HG02943 (cell line): ENCODE measurements around the gene GLDN.
"Not testable (repeated sequence)": the region's sequence is repeated elsewhere in the genome, so short reads cannot be mapped to it uniquely, and the experiment has no call there.

Source experiments
- ATAC-seq: cut with Tn5 transposase; IDR thresholded peaks from one replicate; pipeline ENCODE4 v1.9.1; 2021; ENCODE audit warnings: mild to moderate bottlenecking, low read depth, moderate library complexity; ENCODE audit not compliant: unreplicated experiment

GLDN gene

DNA sequence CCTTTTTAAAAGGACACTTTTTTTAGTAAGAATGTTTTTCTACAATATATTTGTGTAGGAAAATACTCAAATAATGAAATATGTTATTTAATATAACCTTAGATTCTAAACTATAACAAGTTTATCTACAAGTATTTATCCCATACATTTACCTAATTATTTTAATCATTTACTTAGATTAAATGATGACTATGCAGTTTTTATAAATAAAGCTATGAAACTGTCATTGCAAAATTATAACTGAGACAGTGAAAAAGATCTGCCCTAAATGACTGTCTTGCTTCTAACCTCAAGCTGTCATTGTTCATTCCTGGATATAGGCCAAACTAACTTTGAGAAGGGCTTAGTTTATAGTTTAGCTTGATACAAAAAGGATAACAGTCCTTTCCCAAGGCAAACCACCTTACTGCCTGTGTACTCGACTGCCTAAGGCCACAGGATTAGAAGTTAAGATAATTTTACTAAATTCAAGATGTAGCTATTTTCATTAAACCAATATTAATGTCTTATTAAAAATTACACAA lies 84.1 kb downstream of the GLDN start:
- no peak for ATAC-seq

DNA sequence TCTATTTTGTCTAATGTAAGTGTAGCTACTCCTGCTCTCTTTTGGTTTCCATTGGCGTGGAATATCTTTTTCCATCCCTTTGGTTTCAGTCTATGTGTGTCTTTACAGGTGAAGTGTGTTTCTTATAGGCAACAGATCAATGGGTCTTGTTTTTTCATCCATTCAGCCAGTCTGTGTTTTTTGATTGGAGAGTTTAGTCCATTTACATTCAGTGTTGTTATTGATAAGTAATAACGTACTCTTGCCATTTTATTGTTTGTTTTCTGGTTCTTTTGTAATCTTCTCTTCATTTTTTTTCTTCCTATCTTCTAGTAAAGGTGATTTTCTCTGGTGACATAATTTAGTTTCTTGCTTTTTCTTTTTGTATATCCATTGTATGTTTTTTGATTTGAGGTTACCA lies 97.1 kb downstream of the GLDN start:
- ATAC-seq, result no peak

DNA sequence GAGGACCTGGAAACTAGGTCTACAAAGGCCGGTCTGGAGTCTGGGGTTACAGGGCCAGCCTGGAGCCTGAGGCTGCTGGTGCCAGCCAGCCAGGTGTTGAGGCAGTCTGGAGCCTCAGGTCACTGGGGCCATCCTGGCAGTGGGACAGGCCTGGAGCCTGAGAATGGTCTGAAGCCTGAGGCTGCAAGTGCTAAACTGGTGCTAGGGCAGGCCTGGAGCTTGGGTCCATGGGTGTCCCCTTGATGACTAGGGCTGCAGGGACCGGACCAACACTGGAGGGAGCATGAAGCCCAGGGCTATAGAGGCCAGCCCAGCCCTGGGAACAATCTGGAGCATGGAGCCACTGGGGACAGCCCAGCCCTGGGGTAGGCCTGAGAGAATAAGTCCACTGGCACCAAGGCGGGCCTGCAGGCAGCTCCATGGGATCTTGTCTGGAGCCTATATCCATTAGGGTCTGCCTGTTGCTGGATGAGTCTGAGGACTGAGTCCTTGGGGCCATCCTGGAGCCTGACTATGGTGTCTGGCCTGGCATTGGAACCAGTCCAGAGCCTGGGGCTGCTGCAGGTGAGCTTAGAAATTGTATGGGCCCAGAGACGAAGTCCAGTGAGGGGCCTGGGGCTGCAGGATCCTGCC lies 101.9 kb downstream of the GLDN start:
- no peak for ATAC-seq

DNA sequence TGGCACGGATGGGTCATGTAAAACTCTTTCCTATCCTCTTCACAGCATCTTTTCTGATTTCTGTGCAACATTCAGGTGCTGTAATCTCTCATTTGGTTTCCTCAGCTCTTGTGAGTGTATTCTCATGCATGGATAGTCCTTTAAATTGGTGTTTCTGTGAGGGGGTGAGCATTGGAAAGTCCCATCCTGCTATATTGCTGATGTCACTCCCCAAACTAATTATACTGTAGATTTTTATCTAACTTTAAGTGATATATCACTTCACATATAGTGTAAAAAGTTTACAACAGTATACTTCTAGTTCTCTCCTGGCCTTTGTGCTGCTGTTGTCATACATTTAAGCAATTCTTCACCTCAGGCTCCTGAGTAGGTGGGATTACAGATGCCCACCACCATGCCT lies 102.7 kb downstream of the GLDN start:
- ATAC-seq, result no peak

DNA sequence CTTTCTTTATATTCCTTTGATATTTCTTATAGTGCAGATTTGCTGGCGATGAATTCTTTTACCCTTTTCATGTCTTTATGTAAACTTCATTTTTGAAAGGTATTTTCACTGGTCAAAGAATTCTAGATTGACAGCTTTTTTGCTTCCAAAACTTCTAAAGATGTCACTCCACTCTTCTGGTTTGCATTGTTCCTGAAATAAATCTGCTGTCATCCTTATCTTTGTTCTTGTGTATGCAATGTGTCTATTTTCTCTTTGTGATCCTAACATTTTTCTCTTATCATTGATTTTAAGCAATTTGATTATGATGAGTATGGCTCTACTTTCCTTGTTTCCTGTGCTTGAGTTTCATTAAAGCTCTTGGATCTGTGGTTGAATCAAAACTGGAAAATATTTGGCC lies 103.4 kb downstream of the GLDN start:
- ATAC-seq, result no peak

DNA sequence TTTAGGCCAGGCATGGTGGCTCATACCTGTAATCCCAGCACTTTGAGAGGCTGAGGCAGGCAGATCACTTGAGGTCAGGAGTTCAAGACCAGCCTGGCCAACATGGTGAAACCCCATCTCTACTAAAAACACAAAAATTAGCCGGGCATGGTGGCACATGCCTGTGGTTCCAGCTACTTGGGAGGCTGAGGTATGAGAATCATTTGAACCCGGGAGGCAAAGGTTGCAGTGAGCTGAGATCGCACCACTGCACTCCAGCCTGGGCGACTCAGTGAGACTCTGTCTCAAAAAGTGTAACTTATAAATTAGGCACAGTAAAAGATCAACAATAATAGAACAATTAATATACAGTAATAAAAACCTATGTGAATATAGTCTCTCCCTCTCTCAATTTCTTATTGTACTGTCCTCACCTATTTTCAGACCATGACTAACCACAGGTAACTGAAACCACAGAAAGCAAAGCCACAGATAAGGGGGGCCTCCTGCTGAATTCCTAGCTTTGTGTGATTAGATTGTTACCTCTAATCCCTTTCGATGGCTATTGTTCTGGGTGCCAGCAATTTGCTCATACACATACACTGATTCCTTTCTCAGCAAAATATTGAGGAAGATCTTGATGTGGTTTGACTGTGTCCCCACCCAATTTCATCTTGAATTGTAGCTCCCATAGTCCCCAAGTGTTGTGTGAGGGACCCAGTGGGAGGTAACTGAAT lies 104.7 kb downstream of the GLDN start:
- not testable (repeated sequence) for ATAC-seq

DNA sequence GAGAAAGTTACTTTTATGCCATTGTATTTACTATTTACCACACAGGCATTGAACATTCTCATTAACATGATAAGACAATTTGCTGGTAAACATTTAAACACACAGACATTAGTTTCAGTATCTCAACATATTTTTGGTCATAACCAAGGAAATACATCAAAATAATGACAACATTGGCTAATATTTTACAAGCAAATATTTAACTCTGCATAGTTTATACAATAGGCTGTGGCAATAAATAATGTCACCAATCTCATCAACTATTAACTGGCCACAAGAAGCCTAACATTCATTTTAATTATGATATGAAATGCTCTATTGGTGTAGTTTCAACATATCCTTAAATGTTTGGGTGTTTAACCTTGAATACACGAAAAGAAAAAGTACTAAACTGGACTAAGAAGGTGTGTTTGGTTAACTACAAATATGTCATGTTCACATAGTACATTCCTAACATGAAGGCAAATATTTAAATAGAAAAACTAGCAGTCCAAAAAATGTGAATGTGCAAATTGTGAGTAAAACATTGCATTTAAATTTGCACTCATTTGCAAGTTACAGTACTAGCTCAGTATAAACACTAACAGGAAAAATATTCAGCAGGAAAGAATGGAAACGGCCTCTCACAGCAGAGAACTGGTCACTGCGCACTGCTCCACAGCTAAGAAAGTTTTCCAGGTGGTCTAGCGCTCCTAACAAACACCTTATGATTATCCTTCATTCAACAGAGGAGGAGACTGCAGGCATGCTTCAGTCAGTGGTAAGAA lies 106.6 kb downstream of the GLDN start:
- no peak for ATAC-seq

DNA sequence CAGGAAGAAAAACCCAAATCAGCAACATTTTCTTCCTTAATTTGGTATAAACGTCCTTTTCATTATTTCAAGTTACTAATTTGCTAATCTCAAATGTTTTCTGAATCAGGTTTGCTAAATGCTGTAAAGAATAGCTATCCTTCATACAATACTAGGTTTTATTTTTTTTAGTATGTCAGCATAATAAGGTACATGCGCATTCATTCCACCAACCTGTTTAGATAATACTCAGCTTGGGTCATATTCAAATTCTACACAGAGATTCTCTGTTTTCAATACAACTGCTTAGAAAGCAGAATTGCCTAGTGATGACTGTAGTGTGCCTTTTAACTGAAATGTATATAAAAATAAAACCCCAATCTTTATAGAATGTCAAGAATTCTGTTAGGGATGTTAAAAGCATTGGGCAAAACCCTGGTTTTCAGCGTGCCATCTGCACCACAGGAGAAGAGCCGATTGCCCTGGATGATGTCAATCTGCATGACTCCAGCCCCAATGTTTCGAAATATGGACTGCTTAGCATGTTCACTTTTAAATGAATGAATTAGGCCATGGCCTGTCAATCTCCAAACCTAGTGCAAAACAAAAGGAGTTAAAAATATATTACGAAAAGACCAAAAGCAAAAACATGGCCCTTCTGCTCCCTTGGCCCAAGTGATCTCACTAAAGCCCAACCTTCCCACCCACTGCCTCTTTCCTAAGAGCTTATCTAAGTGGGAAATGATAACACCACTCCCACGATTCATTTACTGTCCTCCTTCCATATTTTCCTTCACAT lies 107.4 kb downstream of the GLDN start:
- no peak for ATAC-seq

DNA sequence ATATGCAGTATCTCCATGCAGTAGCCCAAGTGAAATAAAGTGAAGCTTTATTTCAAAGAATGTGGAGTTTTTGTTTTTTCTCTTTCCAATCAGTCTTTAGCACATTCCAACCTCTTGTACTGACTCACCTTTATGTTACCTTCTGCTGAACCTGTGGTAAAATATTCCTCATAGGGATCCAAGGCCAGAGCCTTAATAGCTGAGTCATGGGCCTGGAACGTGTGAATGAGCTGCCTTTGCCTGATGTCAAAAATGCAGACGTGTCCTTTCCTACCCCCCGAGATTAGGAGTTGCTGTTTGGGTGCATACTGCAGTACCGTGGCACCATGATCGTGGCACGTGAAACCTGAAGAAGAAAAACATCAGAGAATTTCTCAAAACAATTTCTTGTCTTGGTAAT lies 108.5 kb downstream of the GLDN start:
- no peak for ATAC-seq
